A549 treated with DMSO at 1 μM for 4 hours (cell line): ENCODE results near the gene HCFC1. TPM values are rescaled to one million over a fixed set of nuclear protein-coding genes. Genes with fewer than 3 reads are reported as not detected.

Source experiments
- total RNA-seq: library from RNA; stranded (reverse); fragments of 200-300 nt; extraction: Qiagen RNA extraction; gene quantifications from 5 replicates; pipeline ENCODE4 v1.2.3, GENCODE V29; 2022; ENCODE audit warnings: low read depth

The HCFC1 gene
- total RNA-seq, result 40.4 to 49.7 TPM (median 44.7 TPM) in 5 replicates

GRCh38 chrX:153971450-153972367 is at the start of gene HCFC1:
Gene HCFC1, minus strand, starts transcription at chrX:153971818. Its CDS starts 978 bp downstream, at chrX:153970840.

GRCh38 chrX:154019633-154020528 is 48.3 kb upstream of the HCFC1 start, which contains the start of gene IRAK1:
Gene IRAK1, minus strand, starts transcription at chrX:154019902. Its CDS starts 90 bp downstream, at chrX:154019812.

GRCh38 chrX:153972368-153973126 is 929 bp upstream of the HCFC1 start, which contains the start of gene TMEM187:
Gene TMEM187, plus strand, starts transcription at chrX:153972754. Its CDS starts 9,309 bp downstream, at chrX:153982063.

GRCh38 chrX:153944140-153944799 is 27.3 kb downstream of the HCFC1 start, which contains the start of gene RENBP:
Gene RENBP, minus strand, starts transcription at chrX:153944643. Its CDS starts 33 bp downstream, at chrX:153944610.

GRCh38 chrX:153934762-153935325 is 36.8 kb downstream of the HCFC1 start, which contains the start of gene NAA10:
Gene NAA10, minus strand, starts transcription at chrX:153935037. Its CDS starts 133 bp downstream, at chrX:153934904.

GRCh38 chrX:153925739-153926551 is 45.7 kb downstream of the HCFC1 start, which contains the start of gene ARHGAP4:
Gene ARHGAP4, minus strand, starts transcription at chrX:153926264. Its CDS starts 62 bp downstream, at chrX:153926202.

GRCh38 chrX:153903991-153904957 is 67.3 kb downstream of the HCFC1 start, which contains the start of gene AVPR2:
Gene AVPR2, plus strand, starts transcription at chrX:153904673. Its CDS starts 473 bp downstream, at chrX:153905146.

Other genes starting within 250 kb of the HCFC1 start
- gene BCAP31, start 247.4 kb downstream of the HCFC1 start, total RNA-seq, result 335 to 456 TPM (median 363 TPM) in 5 replicates
- 2.4 to 4.1 TPM (median 3.4 TPM) in 5 replicates for gene ABCD1, start 247.0 kb downstream of the HCFC1 start, total RNA-seq
- gene PLXNB3, start 207.6 kb downstream of the HCFC1 start, total RNA-seq, result 1.3 to 4.6 TPM (median 3.7 TPM) in 5 replicates
- 0.03 to 0.13 TPM (median 0.07 TPM) in 4 of 5 replicates, not detected in the other for gene SRPK3, start 190.8 kb downstream of the HCFC1 start, total RNA-seq
- 53.9 to 64.2 TPM (median 61.9 TPM) in 5 replicates for gene IDH3G, start 177.4 kb downstream of the HCFC1 start, total RNA-seq
- gene SSR4, start 177.2 kb downstream of the HCFC1 start, total RNA-seq, result 379 to 436 TPM (median 396 TPM) in 5 replicates
- 3.2 to 4.1 TPM (median 3.4 TPM) in 5 replicates for gene PDZD4, start 141.3 kb downstream of the HCFC1 start, total RNA-seq
- gene L1CAM, start 85.6 kb downstream of the HCFC1 start, total RNA-seq, result 21.2 to 25.8 TPM (median 21.8 TPM) in 5 replicates
- gene AVPR2, start 67.1 kb downstream of the HCFC1 start, total RNA-seq, result 0.07 to 0.10 TPM (median 0.09 TPM) in 4 of 5 replicates, not detected in the other
- 1.4 to 2.3 TPM (median 1.8 TPM) in 5 replicates for gene ARHGAP4, start 45.6 kb downstream of the HCFC1 start, total RNA-seq
- 188 to 229 TPM (median 214 TPM) in 5 replicates for gene NAA10, start 36.8 kb downstream of the HCFC1 start, total RNA-seq
- 0.07 to 0.16 TPM (median 0.09 TPM) in 4 of 5 replicates, not detected in the other for gene RENBP, start 27.2 kb downstream of the HCFC1 start, total RNA-seq
- gene TMEM187, start 936 bp upstream of the HCFC1 start, total RNA-seq, result 5.3 to 8.3 TPM (median 6.9 TPM) in 5 replicates
- 215 to 239 TPM (median 234 TPM) in 5 replicates for gene IRAK1, start 48.1 kb upstream of the HCFC1 start, total RNA-seq
- 15.9 to 26.4 TPM (median 21.2 TPM) in 5 replicates for gene MECP2, start 125.9 kb upstream of the HCFC1 start, total RNA-seq
- gene OPN1LW, start 172.4 kb upstream of the HCFC1 start, total RNA-seq, result not detected in 5 replicates
- not detected in 5 replicates for gene OPN1MW, start 210.8 kb upstream of the HCFC1 start, total RNA-seq
- not detected in 5 replicates for gene OPN1MW2, start 247.9 kb upstream of the HCFC1 start, total RNA-seq